Prostate gland (tissue), 2 donors: Measurements from ENCODE around the gene C3orf80. TPM values are rescaled to one million over a fixed set of nuclear protein-coding genes. Genes with fewer than 3 reads are reported as not detected.
"Not testable (repeated sequence)": the region's sequence is repeated elsewhere in the genome, so short reads cannot be mapped to it uniquely, and the experiment has no call there.

ENCODE experiments used
- DNase-seq: peaks from one replicate; pipeline ENCODE4 v3.0.0-alpha.2; 2019; ENCODE audit warnings: low spot score
- H3K27ac ChIP-seq, 2 donors: fragments of 200-600 bp; sonication (generic); 2 replicates each; pipeline ENCODE4 v1.5.1; 2017 to 2019
- H3K27me3 ChIP-seq: fragments of 200-600 bp; sonication (generic); replicated peaks from 2 replicates; pipeline ENCODE4 v1.5.1; 2019; ENCODE audit not compliant: insufficient read depth
- H3K36me3 ChIP-seq, 2 donors: fragments of 200-600 bp; sonication (generic); 1 replicate in 1 of 2; 2 replicates in 1 of 2; pipeline versions ENCODE4 v1.5.1 to v1.8.1; 2017 to 2019
- H3K4me1 ChIP-seq: fragments of 200-600 bp; sonication (generic); replicated peaks from 2 replicates; pipeline ENCODE4 v1.5.1; 2019
- H3K4me3 ChIP-seq, 2 donors: fragments of 200-600 bp; sonication (generic); 2 replicates each; pipeline ENCODE4 v1.5.1; 2017 to 2019
- H3K9me3 ChIP-seq: fragments of 200-600 bp; sonication (generic); 2 replicates; pipeline ENCODE4 v1.5.1; 2017
- POLR2A ChIP-seq: fragments of 450-650 bp; IDR thresholded peaks from one replicate; pipeline ENCODE4 v1.6.1; 2016; ENCODE audit warnings: antibody characterized with exemption, mild to moderate bottlenecking
- POLR2AphosphoS5 ChIP-seq: sonication (generic); formaldehyde crosslinking; IDR thresholded peaks from one replicate; pipeline ENCODE4 v1.6.1; 2017; ENCODE audit warnings: antibody characterized with exemption
- WGBS: methylation state at CpG from one replicate; pipeline ENCODE4 v1.1.5; 2018; 5-methylcytosine and 5-hydroxymethylcytosine counted together
- intact Hi-C: fragments of 100-400 bp; cut with DNase I; formaldehyde crosslinking; loops from one replicate; pipeline ENCODE4 v1.14.2; 2022
- total RNA-seq, 2 donors: library from RNA; depleted of rRNA; stranded (reverse); fragments of >200 nt; gene quantifications; one replicate each; pipeline ENCODE4 v1.1.0, GENCODE V29; 2016
- TF ChIP-seq, protein P1 (sequence below), 4 experiments: fragments of 200-600 bp in 2 of 4; fragments of 450-650 bp in 2 of 4; sonication (generic) in 2 of 4; IDR thresholded peaks; 1 replicate in 3 of 4; 2 replicates in 1 of 4; pipeline ENCODE4 v1.5.1; 2016 to 2019; ENCODE audit warnings: antibody characterized with exemption in 4 of 4, mild to moderate bottlenecking in 2 of 4, moderate library complexity in 2 of 4

Gene C3orf80
- total RNA-seq, 2 donors from 2014 or later = 0.41 to 0.68 TPM

GRCh38 chr3:160200353-160200752 is 24.9 kb upstream of the C3orf80 start:
- Histone ChIP-seq H3K9me3 (no peaks in the 10 kb centered on the region), H3K27ac (no peak overlapping the region), H3K4me3 (no peak overlapping the region), H3K36me3 (no peaks in the 10 kb centered on the region), H3K27me3 (no peaks in the 10 kb centered on the region), H3K4me1 (no peaks in the 10 kb centered on the region)
- 100% methylated on average over 1 of the region's 1 CpG for WGBS
- TF ChIP-seq, protein P1, sequence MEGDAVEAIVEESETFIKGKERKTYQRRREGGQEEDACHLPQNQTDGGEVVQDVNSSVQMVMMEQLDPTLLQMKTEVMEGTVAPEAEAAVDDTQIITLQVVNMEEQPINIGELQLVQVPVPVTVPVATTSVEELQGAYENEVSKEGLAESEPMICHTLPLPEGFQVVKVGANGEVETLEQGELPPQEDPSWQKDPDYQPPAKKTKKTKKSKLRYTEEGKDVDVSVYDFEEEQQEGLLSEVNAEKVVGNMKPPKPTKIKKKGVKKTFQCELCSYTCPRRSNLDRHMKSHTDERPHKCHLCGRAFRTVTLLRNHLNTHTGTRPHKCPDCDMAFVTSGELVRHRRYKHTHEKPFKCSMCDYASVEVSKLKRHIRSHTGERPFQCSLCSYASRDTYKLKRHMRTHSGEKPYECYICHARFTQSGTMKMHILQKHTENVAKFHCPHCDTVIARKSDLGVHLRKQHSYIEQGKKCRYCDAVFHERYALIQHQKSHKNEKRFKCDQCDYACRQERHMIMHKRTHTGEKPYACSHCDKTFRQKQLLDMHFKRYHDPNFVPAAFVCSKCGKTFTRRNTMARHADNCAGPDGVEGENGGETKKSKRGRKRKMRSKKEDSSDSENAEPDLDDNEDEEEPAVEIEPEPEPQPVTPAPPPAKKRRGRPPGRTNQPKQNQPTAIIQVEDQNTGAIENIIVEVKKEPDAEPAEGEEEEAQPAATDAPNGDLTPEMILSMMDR (IDR thresholded peaks at IDR 0.05) = no peak
- TF ChIP-seq POLR2AphosphoS5 (no peak), POLR2A (no peak)
- intact Hi-C loops = no loop called here
- no peak for DNase-seq

- H3K27ac ChIP-seq, H3K27me3 ChIP-seq, H3K4me1 ChIP-seq, H3K4me3 ChIP-seq, DNase-seq, intact Hi-C loops, H3K36me3 ChIP-seq, H3K9me3 ChIP-seq: not testable (repeated sequence)
- WGBS = 82% methylated on average over 5 of the region's 5 CpGs
Observed at GRCh38 chr3:160204396-160205011, 20.7 kb upstream of the C3orf80 start.

GRCh38 chr3:160205606-160206005 is 19.6 kb upstream of the C3orf80 start:
- 44% methylated on average over 4 of the region's 4 CpGs for WGBS
- H3K27ac ChIP-seq = no peak overlapping the region
- intact Hi-C loops = no loop called here
- TF ChIP-seq POLR2AphosphoS5 (no peak), POLR2A (no peak)
- TF ChIP-seq, protein P1 (IDR thresholded peaks at IDR 0.05) = no peak
- H3K27me3 ChIP-seq = no peaks in the 10 kb centered on the region
- H3K9me3 ChIP-seq = no peaks in the 10 kb centered on the region
- H3K4me3 ChIP-seq = no peak overlapping the region
- no peaks in the 10 kb centered on the region for H3K36me3 ChIP-seq
- no peak for DNase-seq
- H3K4me1 ChIP-seq = no peaks in the 10 kb centered on the region

- Histone ChIP-seq H3K4me1 (no peaks in the 10 kb centered on the region), H3K4me3 (no peak overlapping the region), H3K27me3 (no peaks in the 10 kb centered on the region), H3K36me3 (no peaks in the 10 kb centered on the region), H3K27ac (no peak overlapping the region), H3K9me3 (no peaks in the 10 kb centered on the region)
- TF ChIP-seq POLR2AphosphoS5 = no peak
- no peak for TF ChIP-seq POLR2A
- TF ChIP-seq, protein P1 (IDR thresholded peaks at IDR 0.05) = no peak
- WGBS = 100% methylated on average over 1 of the region's 1 CpG
- intact Hi-C loops = no loop called here
- no peak for DNase-seq
Observed at GRCh38 chr3:160210341-160210740, 14.9 kb upstream of the C3orf80 start.

DNA sequence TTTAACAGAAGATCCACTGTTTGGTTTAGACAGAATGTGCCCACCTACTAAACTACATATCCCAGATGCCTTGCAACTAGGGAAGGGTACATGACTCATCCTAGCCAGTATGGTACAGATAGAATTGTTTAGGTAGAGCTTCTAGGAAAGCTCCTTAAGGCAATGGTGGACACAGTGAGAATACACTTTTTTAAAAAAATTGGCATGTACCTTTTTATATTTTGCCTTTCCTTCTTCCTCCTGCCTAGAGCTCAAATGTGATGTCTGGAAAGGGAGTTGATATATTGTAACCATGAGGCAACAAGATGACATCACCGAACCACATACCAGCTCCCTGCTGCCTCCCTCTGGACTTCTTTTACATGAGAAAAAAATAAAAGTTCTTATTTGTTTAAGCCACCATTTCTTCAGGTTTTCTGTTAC is 14.4 kb upstream of the C3orf80 start:
- Histone ChIP-seq H3K9me3 (no peaks in the 10 kb centered on the region), H3K27me3 (no peaks in the 10 kb centered on the region), H3K4me3 (no peak overlapping the region), H3K4me1 (no peaks in the 10 kb centered on the region), H3K36me3 (no peaks in the 10 kb centered on the region), H3K27ac (no peak overlapping the region)
- TF ChIP-seq POLR2A (no peak), POLR2AphosphoS5 (no peak)
- intact Hi-C loops = no loop called here
- WGBS = 81% methylated on average over 1 of the region's 1 CpG
- no peak for DNase-seq

DNA sequence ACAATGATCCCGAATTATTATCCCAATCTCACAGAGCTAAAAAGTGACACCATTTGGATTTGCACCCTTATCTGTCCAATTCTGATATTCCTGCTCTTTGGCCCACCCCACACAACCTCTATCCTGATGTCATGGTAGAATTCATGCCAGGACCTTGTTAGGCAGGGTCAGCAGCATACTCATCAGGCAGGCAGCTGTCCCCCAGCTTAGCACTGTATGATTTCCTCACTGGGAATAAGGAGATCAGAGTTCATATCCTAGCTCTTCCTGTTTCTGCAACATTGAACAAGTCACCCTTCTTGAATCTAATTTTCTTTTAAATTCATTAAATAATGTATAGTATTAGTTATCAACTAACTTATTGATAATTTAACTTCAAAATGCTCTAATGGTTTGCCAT is 12.0 kb upstream of the C3orf80 start:
- intact Hi-C loops = no loop called here
- no peaks in the 10 kb centered on the region for H3K36me3 ChIP-seq
- H3K27ac ChIP-seq = no peak overlapping the region
- TF ChIP-seq POLR2AphosphoS5 (no peak), POLR2A (no peak)
- TF ChIP-seq, protein P1 (IDR thresholded peaks at IDR 0.05) = no peak
- WGBS = 86% methylated on average over 1 of the region's 1 CpG
- no peak for DNase-seq
- no peak overlapping the region for H3K4me3 ChIP-seq
- no peaks in the 10 kb centered on the region for H3K4me1 ChIP-seq
- H3K27me3 ChIP-seq = no peaks in the 10 kb centered on the region
- no peaks in the 10 kb centered on the region for H3K9me3 ChIP-seq
